Choroid plexus epithelial cell (primary cell): Measurements from ENCODE around the gene ENAM.
A peak's percentile ranks its signal among the peaks of the same experiment; 100 is the strongest.

Source experiments
- DNase-seq: peaks from one replicate; pipeline ENCODE4 v3.0.0-alpha.2; 2010; ENCODE audit warnings: low read depth
- H3K4me3 ChIP-seq: 2 replicates; pipeline ENCODE4 v1.5.1; 2011; ENCODE audit warnings: low read depth, mild to moderate bottlenecking, control low read depth, low read length, moderate library complexity
- TF ChIP-seq, protein P1 (sequence below): conservative IDR thresholded peaks from 2 replicates; pipeline ENCODE4 v1.5.1; 2011; ENCODE audit warnings: low read depth, mild to moderate bottlenecking, control low read depth, inconsistent platforms, low read length, moderate library complexity

The ENAM gene

DNA sequence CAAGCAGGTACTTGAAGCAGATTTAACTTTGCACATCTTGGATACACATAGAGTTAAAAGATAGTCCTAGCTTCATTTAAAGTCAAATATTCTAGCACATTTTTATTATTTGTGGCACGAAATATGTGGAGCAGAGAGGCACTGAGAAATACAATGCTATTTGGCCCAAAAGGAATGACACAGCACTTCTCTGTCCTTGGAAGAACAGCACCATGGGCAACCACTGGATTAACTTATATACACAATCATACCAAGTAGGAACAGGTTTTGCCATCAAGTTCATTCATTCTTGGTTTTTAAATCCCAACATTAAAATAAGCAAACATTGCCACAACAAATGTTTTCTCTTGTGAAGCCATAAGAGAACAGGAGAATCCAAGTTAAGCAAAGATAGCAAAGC, 924 bp upstream of the ENAM start:
- DNase-seq, result no peak
- H3K4me3 ChIP-seq, result no peak overlapping the region
- TF ChIP-seq, protein P1, sequence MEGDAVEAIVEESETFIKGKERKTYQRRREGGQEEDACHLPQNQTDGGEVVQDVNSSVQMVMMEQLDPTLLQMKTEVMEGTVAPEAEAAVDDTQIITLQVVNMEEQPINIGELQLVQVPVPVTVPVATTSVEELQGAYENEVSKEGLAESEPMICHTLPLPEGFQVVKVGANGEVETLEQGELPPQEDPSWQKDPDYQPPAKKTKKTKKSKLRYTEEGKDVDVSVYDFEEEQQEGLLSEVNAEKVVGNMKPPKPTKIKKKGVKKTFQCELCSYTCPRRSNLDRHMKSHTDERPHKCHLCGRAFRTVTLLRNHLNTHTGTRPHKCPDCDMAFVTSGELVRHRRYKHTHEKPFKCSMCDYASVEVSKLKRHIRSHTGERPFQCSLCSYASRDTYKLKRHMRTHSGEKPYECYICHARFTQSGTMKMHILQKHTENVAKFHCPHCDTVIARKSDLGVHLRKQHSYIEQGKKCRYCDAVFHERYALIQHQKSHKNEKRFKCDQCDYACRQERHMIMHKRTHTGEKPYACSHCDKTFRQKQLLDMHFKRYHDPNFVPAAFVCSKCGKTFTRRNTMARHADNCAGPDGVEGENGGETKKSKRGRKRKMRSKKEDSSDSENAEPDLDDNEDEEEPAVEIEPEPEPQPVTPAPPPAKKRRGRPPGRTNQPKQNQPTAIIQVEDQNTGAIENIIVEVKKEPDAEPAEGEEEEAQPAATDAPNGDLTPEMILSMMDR, result no peak

DNA sequence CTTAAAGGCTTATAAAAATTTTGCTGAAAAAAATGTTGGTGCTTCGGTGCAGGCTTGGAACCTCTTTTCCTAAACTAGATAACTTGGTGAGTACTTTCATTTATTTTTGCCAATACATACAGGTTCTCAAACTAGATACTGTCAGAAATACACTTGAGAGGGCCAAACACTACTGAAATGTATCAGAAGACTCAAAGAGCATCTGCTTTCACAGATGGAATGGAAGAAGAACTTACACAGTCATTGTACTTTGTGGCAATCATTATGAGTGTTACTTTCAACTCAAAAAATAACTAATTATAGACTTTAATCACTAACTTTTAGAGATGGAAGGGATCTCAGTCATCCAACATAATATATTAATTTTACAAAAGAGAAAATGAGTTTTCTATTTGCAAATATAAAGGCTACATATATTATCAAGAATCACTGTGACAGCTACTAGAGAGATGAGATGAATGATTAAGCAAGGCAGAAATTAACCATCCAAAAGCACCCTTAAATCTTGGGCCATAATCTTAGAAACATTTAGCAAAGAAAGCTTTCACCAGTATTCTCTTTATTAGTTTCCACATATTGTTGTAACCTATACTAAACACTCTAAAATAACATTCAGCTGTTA, 1.0 kb downstream of the ENAM start:
- TF ChIP-seq, protein P1, result no peak
- H3K4me3 ChIP-seq, result no peak overlapping the region
- no peak for DNase-seq

DNA sequence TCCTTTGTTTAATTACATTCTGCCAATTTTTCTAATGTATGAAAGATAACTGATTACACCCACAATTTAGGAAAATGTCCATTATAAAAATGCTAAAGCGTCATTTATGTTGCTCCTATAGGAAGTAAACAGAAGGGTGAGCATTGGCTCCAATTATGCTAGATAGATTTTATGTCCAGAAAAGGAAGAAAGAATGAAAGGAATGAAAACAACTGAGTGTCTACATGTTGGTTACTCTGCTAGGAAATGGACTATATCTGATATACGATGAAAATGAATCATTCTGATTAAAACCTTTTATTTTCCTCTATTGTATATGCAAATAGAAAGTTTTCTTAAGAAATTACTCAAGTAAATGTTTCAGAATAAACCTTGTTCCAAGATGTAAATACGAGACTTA, 1.6 kb downstream of the ENAM start:
- DNase-seq, result no peak
- TF ChIP-seq, protein P1, result no peak
- no peak overlapping the region for H3K4me3 ChIP-seq

DNA sequence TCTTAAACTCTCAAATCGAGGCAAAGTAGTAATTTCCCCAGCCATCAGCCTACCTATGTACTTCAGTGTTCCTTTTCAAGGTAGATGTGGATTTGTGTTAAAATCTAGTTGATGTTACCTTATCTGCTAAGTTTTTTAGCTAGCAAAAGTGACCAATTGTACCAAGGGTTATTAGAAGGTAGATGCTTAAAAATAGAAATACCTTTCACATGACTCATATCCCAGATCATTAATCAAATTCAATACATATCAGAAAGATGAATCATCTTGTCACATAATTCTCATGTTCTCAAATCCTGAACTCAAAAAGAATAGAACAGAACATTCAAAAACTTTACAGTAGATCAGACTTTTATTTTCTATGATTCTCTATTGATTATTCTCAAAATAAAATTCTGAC, 3.5 kb downstream of the ENAM start:
- TF ChIP-seq, protein P1, result no peak
- DNase-seq, result peak; percentile 64
- H3K4me3 ChIP-seq, result no peak overlapping the region

DNA sequence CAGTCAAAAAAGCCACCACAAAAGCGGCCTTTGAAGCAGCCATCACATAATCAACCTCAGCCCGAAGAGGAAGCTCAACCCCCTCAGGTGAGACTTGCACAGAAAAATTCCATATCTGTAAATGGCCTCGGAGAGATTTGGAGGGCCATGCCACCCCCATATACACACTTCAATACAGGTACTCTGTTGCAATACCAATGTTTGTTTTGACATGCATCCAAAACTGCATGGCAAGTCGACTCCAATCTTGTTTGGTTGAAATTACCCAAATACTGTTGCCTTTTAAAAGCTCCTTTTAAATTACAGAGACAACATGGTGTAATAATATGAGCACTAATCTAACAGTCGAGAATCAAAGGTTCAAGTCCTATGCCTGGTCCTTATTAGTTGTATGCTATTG, 5.9 kb downstream of the ENAM start:
- no peak overlapping the region for H3K4me3 ChIP-seq
- no peak for DNase-seq
- TF ChIP-seq, protein P1, result no peak

DNA sequence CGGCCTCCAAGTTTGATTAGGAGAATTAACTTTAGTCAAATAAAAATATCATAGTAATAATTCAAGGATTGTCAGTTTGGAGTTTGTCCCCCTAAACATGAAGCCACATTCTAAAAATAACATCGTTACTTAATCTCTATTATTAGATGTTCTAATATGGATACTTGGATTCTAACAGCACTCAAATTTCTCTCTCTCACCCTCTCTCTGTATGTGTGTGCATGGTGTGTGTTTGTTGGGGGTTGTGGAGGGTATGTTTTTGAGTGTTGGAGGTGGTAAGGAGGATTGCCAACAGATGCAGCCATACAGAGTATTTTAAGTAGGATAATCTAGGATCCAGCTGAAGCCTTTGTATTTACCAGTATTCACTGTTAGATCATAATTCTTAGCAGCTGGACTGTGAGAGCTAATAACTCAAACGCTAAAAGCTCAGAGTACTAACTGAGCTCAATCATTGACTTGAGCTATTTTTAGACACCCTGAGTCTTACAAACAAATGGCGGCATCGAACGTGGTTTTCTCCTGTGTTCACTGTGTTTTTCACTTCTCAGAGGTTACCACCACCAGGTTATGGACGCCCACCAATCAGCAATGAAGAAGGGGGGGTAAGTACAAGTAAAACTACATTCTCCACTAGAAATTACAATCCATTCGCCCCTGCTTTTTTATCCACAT, 8.8 kb downstream of the ENAM start:
- H3K4me3 ChIP-seq, result no peak overlapping the region

More for the DNA sequence above, 8.8 kb downstream of the ENAM start:
- TF ChIP-seq, protein P1, result no peak
- peak; percentile 8 for DNase-seq
